Muscle of arm (tissue), 12 donors: ENCODE results near the gene MRPL43. TPM values are rescaled to one million over a fixed set of nuclear protein-coding genes. Genes with fewer than 3 reads are reported as not detected.

Experiments
- DNase-seq: peaks from one replicate; pipeline ENCODE4 v3.0.0-alpha.2; 2013
- polyA plus RNA-seq, 12 donors: library from polyadenylated mRNA; unstranded; fragments of 120-200 nt; gene quantifications; one replicate each; pipeline ENCODE4 v1.2.1, GENCODE V29; 2013; ENCODE audit not compliant: insufficient read length in 12 of 12

The MRPL43 gene
- polyA plus RNA-seq, 12 donors: 51.2 to 82.6 (median 60.8) TPM; not detected in 1

DNA sequence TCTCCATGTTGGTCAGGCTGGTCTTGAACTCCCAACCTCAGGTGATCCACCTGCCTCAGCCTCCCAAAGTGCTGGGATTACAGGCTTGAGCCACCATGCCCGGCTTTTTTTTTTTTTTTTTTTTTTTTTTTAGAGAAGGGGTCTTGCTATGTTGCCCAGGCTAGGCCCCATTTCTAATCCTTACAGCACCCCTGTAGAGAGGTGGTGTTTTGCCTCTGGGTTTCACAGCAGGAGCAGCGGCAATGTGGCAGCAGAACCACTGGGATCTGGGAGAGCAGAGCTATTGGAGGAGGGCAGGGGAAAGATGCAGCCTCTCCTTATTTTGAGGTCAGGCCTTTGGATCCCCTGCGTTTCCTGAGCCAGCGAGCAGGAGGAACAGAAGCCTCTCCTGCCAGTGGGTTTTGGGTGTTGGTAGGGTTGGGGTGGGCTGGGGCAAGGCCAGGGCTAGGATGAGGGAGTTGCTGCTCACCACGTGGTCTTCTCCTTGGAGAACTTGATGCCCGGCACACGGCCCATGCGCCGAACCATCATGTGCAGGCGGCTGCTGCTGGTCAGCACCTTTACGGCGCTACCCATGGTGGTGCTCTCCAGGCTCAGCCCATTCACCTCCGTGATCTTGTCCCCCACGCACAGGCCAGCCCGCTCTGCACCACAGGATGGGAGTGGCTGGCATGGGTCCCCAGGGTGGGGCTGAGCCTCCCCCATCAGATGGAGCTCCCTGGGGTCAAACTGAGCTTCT lies 35.8 kb upstream of the MRPL43 start:
- DNase-seq: no peak

DNA sequence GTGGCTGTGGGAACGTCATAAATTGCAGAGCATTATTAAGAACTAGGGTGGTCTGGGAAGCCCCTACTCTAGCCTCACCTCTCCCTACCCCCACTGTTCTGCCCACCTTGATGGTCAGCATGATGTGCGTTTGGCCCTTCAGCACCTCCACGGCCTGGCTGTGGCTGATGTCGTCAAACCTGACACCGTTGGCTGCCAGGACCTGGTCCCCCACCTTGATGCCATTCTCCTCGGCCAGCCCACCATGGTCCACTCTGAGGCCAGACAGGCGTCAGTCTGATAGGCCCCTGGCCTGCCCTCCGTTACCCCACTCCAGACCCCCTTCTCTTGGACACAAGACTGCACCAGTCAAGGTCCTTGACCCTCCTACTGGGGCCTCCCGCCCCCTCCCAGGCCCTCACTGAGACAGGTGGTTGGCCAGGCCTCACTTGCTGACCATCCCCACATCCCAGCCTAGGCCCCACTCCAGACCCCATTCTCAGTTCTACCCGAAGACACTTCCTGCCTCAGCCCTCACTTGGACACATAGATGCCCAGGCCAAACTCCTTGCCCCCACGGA lies 34.5 kb upstream of the MRPL43 start:
- DNase-seq: no peak

GRCh38 chr10:101021239-101021638 lies 33.9 kb upstream of the MRPL43 start:
- no peak for DNase-seq

- no peak for DNase-seq
These were observed 33.3 kb upstream of the MRPL43 start for GRCh38 chr10:101020427-101021075.

- DNase-seq: no peak
These were observed 32.1 kb upstream of the MRPL43 start for GRCh38 chr10:101019440-101019703.

DNA sequence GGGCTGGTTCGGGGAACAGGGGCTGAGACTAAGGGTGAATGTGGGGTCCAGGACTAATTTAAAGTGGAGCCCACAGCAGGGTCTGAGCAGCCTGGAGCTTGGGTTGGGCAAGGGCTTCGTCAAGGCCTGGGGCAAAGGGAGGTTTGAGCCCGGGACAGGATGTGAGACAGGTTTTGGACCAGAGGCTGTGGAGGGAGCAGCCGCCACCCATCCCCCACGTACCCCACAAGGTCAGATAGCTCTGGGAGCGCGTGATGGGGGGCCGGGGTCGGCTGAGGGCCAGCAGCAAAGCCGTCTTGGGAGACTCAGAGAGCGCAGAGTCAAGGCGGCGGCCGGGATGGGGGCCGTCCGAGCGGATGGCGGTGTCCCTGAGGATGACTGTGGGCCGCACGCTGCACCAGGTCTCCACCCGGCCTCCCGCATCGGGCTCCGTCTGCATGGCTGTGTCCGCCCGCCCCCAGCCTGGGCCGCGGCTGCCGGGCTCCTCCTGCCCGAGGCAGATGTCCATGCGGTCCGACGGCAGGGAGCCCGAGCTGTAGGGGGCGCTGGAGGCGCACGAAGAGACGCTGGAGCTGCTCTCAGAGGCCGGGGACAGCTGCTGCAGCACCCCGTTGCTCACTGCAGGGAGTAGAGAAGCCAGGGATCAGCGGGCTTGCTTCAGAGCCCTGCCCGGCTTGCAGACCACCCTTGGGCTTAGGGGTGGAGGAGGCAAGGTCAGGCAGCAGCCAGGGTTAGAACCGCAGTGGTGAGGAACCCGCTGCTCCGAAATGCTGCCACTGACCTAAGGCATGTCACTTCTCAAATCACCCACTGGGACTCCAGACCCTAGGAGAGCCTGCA lies 31.5 kb upstream of the MRPL43 start:
- DNase-seq: peak; percentile 67

DNA sequence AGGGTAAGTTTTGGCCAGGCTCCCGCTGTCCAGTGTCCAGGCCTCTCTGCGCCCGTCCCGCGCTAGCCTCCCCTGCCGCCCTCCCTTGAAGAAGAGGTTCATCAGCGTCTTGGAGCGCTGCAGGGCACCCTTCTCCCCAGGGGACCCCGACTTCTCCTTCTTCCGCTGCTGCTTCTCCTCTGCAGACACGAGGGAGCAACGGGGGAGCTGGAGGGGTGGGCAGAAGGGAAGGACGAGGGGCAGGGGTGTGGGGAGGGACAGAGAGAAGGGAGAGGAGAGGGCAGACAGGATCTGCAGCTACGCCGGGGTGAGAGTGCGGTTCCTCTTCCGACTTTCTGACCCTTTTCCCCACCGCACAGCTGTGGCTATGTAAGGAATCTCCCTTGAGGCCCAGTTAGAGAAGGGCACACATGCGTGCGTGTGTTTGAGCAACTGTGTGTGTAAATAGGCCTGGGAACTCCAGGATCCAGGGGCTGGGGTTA lies 30.9 kb upstream of the MRPL43 start:
- DNase-seq: no peak

DNA sequence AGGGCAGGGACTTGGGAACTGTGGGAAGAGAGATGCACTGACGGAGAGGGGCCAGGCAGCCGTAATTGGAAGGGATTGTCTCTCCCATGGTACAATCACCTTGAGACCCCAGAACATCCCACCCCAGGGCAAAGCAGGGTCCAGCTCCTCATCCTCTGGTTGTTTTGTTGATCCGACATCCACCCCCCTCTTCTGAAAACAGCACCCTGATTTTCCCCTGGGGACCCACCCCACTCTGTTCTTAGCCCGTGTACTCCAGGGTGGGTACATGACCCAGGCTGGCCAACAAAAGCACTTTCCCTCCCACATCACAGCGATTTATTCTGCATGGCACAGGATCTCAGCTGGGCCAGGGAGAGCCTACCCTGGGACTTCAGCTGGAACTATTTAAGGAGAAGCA lies 29.5 kb upstream of the MRPL43 start:
- DNase-seq: no peak

DNA sequence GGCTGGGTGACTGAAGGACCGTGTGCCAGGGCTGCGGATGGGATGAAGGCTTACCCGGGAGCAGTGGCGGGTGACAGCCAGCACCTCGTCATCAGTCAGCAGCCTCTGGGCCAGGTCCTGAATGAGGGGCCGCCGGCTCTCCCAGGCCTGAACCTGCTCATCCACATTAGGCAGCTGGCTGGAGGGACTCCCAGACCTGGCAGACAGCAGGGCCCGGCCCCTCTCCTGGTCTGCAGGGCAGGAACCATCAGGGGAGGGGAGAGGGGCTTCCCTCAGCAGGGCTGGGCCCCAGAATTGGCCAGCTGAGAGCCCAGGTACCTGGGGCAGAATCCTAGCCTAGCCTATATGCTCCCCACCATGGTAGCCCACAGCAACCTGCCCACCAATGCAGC lies 28.3 kb upstream of the MRPL43 start:
- DNase-seq: no peak

DNA sequence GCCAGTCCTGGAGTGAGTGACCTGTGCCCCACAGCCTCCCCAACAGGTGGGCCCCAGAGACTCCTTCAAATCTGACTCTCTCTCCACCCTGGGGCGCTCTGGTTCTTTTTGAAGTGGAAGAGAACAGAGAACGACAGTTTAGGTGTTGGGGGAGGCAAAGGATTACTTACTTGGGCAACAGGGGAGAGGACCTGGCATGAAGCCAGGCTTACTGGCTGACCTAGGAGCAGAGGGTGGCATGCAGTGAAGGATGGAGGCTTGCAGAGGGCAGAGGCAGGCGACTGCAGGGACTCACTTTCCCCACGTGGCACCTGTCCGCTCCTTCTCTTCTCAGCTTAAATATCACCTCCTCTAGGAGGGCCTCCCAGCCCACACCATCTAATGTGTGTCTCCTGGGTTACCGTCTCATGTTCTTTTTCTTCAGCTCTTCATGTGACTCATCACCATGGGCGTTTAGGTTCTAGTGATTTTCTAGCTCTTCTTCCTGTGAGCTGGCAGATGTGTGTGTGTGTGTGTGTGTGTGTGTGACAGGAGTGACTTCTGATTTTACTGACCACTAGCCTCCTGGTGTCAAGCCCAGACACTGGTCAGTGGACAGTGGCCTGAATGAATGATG lies 27.8 kb upstream of the MRPL43 start:
- no peak for DNase-seq

DNA sequence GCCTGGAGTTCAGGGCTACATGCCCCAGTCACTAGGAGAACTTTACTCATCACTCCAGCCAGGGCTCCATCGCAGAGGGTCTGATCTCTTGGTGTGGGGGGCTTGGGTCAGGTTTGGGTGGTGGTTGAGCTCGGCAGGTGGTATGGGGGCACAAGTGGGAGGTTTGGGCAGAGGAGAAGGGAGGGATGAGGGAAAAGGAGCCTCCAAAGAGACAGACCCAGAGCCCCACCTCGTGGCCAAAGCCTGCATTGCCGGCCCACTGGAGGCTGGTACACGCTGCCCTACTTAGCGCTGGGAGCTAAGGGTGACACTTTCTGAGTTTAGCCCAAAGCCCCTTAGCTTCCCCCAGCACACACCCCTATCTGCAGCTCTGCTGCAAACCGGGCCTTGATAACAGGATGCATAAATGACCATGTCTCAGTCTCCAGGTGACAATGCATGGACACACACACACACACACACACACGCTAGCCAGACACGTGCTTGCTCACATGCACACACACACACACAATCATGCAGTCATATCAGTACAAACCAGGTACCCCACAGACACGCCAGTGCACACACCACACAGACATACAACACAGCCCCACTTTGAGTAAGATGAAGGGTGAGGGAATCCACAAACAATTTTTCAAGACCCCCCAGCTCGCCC lies 27.1 kb upstream of the MRPL43 start:
- peak; percentile 80 for DNase-seq

GRCh38 chr10:101013365-101013825 lies 26.1 kb upstream of the MRPL43 start:
- no peak for DNase-seq

DNA sequence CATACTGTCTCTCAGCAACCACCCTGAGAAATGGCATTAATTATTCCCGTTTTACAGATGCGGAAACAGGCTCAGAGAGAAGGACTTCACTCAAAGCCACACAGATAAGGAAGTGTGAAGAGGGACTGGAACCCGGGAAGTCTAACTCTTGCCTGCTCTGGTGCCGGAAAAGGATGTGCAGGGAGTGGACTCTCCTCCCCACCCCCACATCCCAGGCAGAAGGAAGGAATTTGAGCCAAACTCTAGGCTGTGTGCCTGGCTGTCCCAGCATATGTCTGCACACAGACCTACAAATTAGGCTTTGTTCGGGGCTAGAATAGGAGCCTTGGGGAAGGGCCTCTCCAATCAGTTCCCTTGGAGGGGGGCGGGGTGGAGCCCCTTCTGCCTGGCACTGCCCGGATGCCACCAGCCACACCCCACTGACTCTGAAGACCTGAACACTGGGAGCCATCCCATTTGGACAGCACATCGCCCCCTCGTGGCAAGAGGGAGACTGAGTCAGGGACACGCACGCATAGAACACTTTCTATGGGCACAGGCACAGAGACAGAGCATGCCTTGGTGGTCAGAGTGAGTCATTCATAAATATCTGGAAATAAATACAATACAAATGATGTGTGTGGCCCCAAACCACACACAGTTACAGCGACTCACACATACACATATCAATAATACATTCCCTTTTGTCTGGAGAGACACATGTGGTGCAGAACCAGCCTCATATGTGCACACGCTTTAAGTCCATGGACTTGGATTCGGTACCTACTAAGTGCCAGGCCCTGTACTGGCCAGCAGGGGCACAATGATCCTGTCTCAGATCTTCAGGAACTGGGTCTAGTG lies 25.4 kb upstream of the MRPL43 start:
- peak; percentile 78 for DNase-seq

DNA sequence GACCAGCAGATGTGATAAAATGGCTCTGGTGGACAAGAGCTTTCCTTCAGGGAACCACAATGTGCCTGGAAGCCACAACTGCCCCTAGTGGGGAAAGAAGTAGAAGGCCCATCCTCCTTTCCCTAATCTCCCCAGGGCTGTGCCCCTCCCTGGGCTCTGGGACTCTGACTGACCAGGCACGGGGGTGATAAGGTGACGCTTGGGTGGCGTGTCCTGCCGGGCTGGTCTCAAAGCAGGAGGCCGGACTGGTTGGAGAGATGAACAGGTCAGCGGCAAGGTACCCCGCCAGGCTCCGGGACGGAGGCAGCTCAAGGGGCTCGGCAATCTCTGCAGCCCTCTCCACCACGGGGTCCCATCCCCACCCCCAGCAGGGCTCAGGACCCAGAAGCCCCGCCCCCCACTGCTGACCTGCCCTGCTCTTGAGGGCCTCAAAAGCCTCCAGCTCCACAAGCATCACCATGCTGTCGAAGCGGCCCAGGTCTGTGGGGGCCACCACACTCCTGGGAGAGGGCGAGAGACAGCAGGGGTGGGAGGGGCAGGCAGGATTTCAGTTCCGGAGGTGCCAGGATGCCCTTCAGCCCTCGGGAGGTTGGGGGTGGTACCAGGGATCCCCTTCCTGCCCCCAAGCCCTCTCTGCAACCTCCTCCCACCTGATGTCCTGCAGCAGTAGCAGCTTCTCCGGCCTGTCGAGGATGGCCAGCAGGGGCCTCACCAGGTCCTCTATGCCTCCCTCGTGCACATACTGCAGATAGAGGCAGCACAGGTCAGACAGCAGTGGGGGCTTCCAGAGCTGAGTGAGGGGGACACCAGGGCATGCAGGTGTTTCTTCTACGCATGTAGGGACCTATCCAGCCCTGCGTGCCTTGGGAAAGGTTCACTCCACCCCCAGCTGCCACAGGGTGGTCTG lies 24.5 kb upstream of the MRPL43 start:
- no peak for DNase-seq

GRCh38 chr10:101010329-101010728 lies 23.0 kb upstream of the MRPL43 start:
- no peak for DNase-seq

GRCh38 chr10:101008823-101009423 lies 21.6 kb upstream of the MRPL43 start:
- no peak for DNase-seq

GRCh38 chr10:101007915-101008822 lies 20.9 kb upstream of the MRPL43 start:
- no peak for DNase-seq
